NCI-H446 (cell line): Measurements from ENCODE around the gene CTNNA1.
"Not testable (repeated sequence)": the region's sequence is repeated elsewhere in the genome, so short reads cannot be mapped to it uniquely, and the experiment has no call there.

Experiments
- DNase-seq, 2 experiments: peaks; one replicate each; lab custom pipeline; 2025; lab: John Stamatoyannopoulos, UW

The CTNNA1 gene

GRCh38 chr5:138815529-138815928 is 62.3 kb downstream of the CTNNA1 start:
- no peak for DNase-seq

- no peak for DNase-seq
These were observed 64.0 kb downstream of the CTNNA1 start for GRCh38 chr5:138817241-138817640.

- no peak for DNase-seq
These were observed 65.9 kb downstream of the CTNNA1 start for GRCh38 chr5:138819081-138819480.

DNA sequence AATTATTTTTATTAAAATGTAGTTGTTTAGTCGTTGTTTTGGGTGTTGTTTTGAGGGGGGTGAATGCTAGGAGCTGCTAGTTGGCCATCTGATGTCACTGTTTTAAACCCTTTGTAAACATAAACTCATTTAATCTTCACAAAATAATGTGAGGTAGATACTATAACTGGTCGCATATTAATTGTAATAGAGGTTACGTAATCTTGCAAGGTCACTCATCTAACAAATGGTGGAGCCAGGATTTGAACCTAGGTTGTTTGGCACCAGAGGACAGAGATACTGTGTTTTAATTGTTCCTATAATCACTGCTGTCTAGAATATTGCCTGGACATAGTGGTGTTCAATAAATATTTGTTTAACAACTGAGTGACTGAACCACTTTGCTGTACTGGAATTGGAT is 67.5 kb downstream of the CTNNA1 start:
- no peak for DNase-seq

DNA sequence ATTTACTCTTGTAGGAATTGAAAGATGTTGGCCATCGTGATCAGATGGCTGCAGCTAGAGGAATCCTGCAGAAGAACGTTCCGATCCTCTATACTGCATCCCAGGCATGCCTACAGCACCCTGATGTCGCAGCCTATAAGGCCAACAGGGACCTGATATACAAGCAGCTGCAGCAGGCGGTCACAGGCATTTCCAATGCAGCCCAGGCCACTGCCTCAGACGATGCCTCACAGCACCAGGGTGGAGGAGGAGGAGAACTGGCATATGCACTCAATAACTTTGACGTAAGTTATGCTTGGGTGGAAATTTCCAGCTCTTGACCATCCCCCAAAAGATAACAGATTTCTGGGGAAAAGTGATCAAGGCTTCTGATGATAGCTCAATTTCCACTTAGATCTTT is 71.3 kb downstream of the CTNNA1 start:
- DNase-seq: no peak

GRCh38 chr5:138824924-138825863 is 72.0 kb downstream of the CTNNA1 start:
- DNase-seq: no peak

DNA sequence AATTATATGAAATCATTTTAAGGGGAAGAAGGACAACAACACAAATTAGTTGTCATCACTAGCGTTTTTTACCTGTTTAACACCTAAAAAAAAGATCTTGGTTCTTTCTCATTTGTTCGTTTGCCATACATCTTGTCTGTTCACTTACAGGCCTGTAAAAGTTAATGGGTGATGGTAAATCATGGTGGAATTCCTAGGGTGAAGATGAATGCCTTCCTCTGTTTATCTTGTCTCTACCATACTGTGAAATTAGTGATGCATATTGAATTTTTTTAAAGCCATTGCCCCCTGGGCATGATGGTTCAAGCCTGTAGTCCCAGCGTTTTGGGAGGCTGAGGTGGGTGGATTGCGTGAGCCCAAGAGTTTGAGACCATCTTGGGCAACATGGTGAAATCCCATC is 75.3 kb downstream of the CTNNA1 start:
- no peak for DNase-seq

DNA sequence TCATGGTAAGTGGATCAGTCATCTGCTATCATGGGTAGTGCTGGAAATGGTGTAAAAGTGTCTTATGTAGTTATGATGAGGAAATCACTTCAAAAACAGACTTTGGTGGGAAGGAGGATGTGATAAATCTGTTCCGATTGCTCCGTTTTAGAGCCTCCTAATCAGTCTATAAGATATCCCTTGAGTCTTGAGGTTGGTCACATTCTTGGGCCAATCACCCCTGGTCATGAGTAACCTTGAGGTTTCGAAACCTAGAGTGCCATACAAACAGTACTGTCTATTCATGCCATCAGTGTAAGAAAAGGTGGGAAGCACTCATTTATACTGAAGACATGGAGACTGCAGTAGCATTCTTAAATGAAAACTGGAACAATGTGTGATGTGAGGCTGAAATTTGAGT is 76.1 kb downstream of the CTNNA1 start:
- no peak for DNase-seq

DNA sequence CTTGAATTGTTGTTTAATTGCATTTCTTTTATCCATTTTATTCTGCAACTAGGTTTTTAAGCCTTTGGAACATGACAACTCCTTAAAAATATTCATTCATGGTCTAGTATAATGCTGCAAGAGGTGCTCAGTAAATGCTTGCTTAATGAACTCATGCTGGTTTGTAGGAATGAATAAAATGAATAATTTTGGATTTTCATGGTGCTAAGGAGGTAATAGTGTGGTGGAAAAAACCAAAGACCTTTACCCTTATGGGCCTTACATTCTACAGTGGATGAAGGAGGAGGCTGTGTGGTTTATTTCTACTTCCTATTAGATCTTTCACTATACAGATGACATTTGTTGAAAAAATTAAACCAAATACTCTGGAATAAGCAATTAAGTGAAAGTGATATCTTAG is 78.5 kb downstream of the CTNNA1 start:
- DNase-seq: no peak

DNA sequence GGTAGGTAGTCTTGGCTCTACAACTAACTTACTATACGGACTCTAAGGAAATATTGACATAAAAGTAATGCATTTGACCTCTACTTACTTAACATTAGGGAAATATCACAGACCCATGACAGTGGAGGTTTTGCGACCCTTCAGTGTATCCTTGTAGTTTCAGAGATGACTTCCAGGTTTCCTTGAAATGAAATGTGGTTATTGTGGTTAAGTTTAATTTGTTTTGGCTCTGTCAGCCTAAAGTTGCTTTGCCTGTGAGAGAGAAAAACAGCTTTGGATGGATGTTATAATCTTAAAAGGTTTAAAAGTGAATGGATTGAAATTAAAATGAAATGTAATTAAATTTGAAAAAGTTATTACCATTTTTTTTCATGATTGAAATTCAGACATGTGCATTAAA is 79.0 kb downstream of the CTNNA1 start:
- DNase-seq: no peak

GRCh38 chr5:138833080-138833479 is 79.9 kb downstream of the CTNNA1 start:
- DNase-seq: no peak

- DNase-seq: no peak
These were observed 80.7 kb downstream of the CTNNA1 start for GRCh38 chr5:138833726-138834480.

DNA sequence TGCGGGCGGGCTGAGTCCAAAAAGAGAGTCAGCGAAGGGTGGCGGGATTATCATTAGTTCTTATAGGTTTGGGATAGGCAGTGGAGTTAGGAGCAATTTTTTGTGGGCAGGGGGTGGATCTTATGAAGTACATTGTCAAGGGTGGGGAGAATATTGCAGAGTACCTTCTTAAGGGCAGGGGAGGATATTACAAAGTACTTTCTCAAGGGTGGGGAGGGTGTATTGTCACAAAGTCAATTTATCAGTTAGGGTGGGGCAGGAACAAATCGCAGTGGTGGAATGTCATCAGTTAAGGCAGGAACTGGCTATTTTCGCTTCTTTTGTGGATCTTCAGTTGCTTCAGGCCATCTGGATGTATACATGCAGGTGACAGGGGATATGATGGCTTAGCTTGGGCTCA is 81.6 kb downstream of the CTNNA1 start:
- DNase-seq: not testable (repeated sequence)

- no peak for DNase-seq
These were observed 83.9 kb downstream of the CTNNA1 start for GRCh38 chr5:138837160-138837559.

- no peak for DNase-seq
These were observed 86.9 kb downstream of the CTNNA1 start for GRCh38 chr5:138840103-138840502.

DNA sequence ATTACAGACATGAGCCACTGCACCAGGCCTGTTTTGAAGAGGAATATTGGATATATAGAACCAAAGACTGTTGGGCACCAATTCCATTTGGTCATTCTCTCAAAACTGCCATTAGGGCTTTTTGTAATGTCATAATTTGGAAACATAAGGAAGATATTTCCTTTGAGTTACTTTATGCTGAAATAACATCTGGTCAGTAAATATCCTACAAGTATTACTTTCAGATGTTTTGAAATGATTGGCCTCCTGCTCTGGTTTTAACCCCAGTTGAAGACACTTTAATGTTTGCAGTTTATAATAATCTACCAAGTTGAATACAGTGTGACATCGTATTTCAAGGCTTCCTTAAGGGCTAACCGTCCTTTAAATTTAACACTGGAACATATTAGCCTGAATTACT is 88.3 kb downstream of the CTNNA1 start:
- no peak for DNase-seq

- no peak for DNase-seq
These were observed 90.3 kb downstream of the CTNNA1 start for GRCh38 chr5:138843316-138844124.

- no peak for DNase-seq
These were observed 90.9 kb downstream of the CTNNA1 start for GRCh38 chr5:138844125-138844461.

GRCh38 chr5:138844812-138845513 is 91.7 kb downstream of the CTNNA1 start:
- no peak for DNase-seq

DNA sequence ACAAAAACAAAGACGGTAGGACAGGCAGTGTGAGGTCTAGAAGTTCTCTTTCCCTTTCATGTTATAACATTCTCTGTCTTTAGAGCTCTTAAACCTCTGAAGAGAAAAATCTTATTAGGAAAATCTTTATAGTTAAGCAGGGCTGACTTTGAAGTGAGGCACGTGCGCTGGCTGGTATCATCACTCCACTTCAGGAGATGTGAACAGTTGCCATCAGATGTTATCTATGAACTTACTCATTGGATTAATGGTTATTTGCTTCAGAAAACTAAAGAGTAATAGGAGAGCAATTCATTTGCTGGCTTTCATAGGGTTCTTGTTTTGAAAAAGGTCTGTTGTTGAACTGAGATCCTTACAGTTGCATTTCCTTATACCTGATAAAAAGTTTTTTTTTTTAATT is 96.2 kb downstream of the CTNNA1 start:
- DNase-seq: no peak

DNA sequence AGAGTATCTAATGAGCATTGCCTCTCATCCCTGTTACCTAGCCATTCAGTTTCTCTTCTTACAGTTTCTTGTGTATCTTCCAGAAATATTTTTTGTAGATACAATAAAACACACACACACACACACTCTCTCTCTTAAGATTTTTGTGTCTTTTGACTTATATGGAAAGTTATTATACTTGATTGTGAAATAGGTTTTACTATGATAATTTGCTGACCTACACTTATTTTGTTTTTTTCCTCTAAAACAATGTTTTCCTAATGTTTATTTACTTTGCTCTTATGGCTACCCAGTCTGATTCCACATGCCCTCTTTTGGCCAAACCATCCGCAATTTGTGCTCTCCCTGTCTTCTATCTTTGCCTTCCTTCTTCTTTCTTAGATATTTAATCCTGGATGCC is 96.7 kb downstream of the CTNNA1 start:
- DNase-seq: no peak
